Fibroblast of lung (primary cell): ENCODE data around the gene ENG.

ENCODE experiments used
- EZH2 ChIP-seq: IDR thresholded peaks from 2 replicates; pipeline ENCODE4 v1.5.1; 2012; ENCODE audit warnings: low read length, control low read depth, mild to moderate bottlenecking; ENCODE audit errors: missing control alignments
- TF ChIP-seq, protein P1 (sequence below), 2 donors: IDR thresholded peaks in 1 of 2; conservative IDR thresholded peaks in 1 of 2; 1 replicate in 1 of 2; 2 replicates in 1 of 2; pipeline ENCODE4 v1.5.1; 2011 to 2012; ENCODE audit warnings: low read length in 2 of 2, control low read depth in 1 of 2, inconsistent platforms in 1 of 2, low read depth in 1 of 2, mild to moderate bottlenecking in 1 of 2

GRCh38 chr9:127876764-127877562, 22.5 kb upstream of the ENG start:
- TF ChIP-seq, protein P1, sequence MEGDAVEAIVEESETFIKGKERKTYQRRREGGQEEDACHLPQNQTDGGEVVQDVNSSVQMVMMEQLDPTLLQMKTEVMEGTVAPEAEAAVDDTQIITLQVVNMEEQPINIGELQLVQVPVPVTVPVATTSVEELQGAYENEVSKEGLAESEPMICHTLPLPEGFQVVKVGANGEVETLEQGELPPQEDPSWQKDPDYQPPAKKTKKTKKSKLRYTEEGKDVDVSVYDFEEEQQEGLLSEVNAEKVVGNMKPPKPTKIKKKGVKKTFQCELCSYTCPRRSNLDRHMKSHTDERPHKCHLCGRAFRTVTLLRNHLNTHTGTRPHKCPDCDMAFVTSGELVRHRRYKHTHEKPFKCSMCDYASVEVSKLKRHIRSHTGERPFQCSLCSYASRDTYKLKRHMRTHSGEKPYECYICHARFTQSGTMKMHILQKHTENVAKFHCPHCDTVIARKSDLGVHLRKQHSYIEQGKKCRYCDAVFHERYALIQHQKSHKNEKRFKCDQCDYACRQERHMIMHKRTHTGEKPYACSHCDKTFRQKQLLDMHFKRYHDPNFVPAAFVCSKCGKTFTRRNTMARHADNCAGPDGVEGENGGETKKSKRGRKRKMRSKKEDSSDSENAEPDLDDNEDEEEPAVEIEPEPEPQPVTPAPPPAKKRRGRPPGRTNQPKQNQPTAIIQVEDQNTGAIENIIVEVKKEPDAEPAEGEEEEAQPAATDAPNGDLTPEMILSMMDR (conservative IDR thresholded peaks at IDR 0.05 in 1 of 2, IDR thresholded peaks at IDR 0.05 in 1 of 2; ENCODE audit: low read depth in 1 of 2, low read length in 2 of 2) = no peak
- no peak for TF ChIP-seq EZH2
